Hepatocyte (in vitro differentiated cells): ENCODE results near the gene NCL. TPM values are rescaled to one million over a fixed set of nuclear protein-coding genes. Genes with fewer than 3 reads are reported as not detected.

Experiments
- DNase-seq: peaks from one replicate; pipeline ENCODE4 v3.0.0-alpha.2; 2016; ENCODE audit warnings: low spot score
- H2AFZ ChIP-seq: fragments of 200-600 bp; sonication (generic); 2 replicates; pipeline ENCODE4 v1.6.0; 2016; ENCODE audit warnings: antibody characterized with exemption, mild to moderate bottlenecking
- H3K27ac ChIP-seq: fragments of 200-600 bp; sonication (generic); 2 replicates; pipeline ENCODE4 v1.5.1; 2016; ENCODE audit warnings: mild to moderate bottlenecking
- H3K27me3 ChIP-seq: fragments of 200-600 bp; sonication (generic); 2 replicates; pipeline ENCODE4 v1.6.1; 2016
- H3K36me3 ChIP-seq: fragments of 200-600 bp; sonication (generic); replicated peaks from 2 replicates; pipeline ENCODE4 v1.5.1; 2016; ENCODE audit warnings: low read depth; ENCODE audit not compliant: insufficient read depth
- H3K4me1 ChIP-seq: fragments of 200-600 bp; sonication (generic); 2 replicates; pipeline ENCODE4 v1.5.1; 2016; ENCODE audit warnings: mild to moderate bottlenecking, moderate library complexity; ENCODE audit not compliant: insufficient read depth
- H3K4me2 ChIP-seq: fragments of 200-600 bp; sonication (generic); 2 replicates; pipeline ENCODE4 v1.6.0; 2016
- H3K4me3 ChIP-seq: fragments of 200-600 bp; sonication (generic); 2 replicates; pipeline ENCODE4 v1.5.1; 2016; ENCODE audit warnings: mild to moderate bottlenecking
- H3K79me2 ChIP-seq: fragments of 200-600 bp; sonication (generic); 2 replicates; pipeline ENCODE4 v1.6.0; 2017; ENCODE audit warnings: mild to moderate bottlenecking
- H3K9me2 ChIP-seq: fragments of 200-600 bp; sonication (generic); replicated peaks from 2 replicates; pipeline ENCODE4 v1.6.0; 2017; ENCODE audit warnings: mild to moderate bottlenecking; ENCODE audit not compliant: insufficient read depth
- H3K9me3 ChIP-seq: fragments of 200-600 bp; sonication (generic); 2 replicates; pipeline ENCODE4 v1.5.1; 2016; ENCODE audit warnings: low read depth, mild to moderate bottlenecking
- H4K20me1 ChIP-seq: fragments of 200-600 bp; sonication (generic); 2 replicates; pipeline ENCODE4 v1.6.0; 2016; ENCODE audit warnings: mild to moderate bottlenecking; ENCODE audit not compliant: insufficient read depth, poor library complexity, severe bottlenecking
- EZH2 ChIP-seq: fragments of 200-600 bp; sonication (generic); IDR thresholded peaks from 2 replicates; pipeline ENCODE4 v1.6.1; 2016; ENCODE audit warnings: antibody characterized with exemption, mild to moderate bottlenecking, borderline replicate concordance
- EZH2phosphoT487 ChIP-seq: fragments of 200-600 bp; sonication (generic); IDR thresholded peaks from one replicate; pipeline ENCODE4 v1.6.1; 2018; ENCODE audit warnings: antibody characterized with exemption, mild to moderate bottlenecking, low read depth, moderate library complexity; ENCODE audit not compliant: unreplicated experiment, severe bottlenecking
- WGBS: methylation state at CpG from one replicate; pipeline ENCODE4 v1.1.6; 2016; ENCODE audit warnings: low lambda C conversion rate; ENCODE audit errors: missing lambda C conversion rate; 5-methylcytosine and 5-hydroxymethylcytosine counted together
- polyA plus RNA-seq: library from polyadenylated mRNA; unstranded; fragments of >200 nt; fragmentation: Nextera tagmentation; extraction: Ambion mirVana; gene quantifications from 2 replicates; pipeline ENCODE4 v1.2.1, GENCODE V29; 2016
- total RNA-seq: library from RNA; depleted of rRNA; stranded (reverse); fragments of >200 nt; gene quantifications from 2 replicates; pipeline ENCODE4 v1.2.3, GENCODE V29; 2014
- TF ChIP-seq, protein P1 (sequence below): fragments of 200-600 bp; sonication (generic); IDR thresholded peaks from 2 replicates; pipeline ENCODE4 v1.5.1; 2016; ENCODE audit warnings: antibody characterized with exemption, mild to moderate bottlenecking; ENCODE audit not compliant: poor library complexity

Gene NCL
- total and polyA plus RNA-seq, 2 experiments from 2014 or later = 137 to 349 TPM

DNA sequence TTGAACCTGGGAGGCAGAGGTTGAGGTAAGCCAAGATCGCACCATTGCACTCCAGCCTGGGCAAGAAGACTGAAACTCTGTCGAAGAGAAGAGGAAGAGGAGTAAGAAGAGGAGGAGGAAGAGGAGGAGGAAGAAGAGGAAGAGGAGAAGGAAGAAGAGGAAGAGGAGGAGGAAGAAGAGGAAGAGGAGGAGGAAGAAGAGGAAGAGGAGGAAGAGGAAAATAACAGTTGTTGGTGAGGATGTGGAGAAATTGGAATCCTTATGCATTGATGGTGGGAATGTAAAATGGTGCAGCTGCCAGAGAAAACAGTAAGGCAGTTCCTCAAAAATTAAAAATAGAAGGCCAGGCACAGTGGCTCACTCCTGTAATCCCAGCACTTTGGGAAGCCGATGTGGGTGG lies 8.5 kb upstream of the NCL start:
- Histone ChIP-seq H3K79me2 (no peaks in the 10 kb centered on the region), H3K9me2 (no peaks in the 10 kb centered on the region), H3K27me3 (no peaks in the 10 kb centered on the region), H3K27ac (no peak overlapping the region), H2AFZ (no peak overlapping the region), H4K20me1 (no peaks in the 10 kb centered on the region), H3K4me1 (no peaks in the 10 kb centered on the region), H3K36me3 (no peaks in the 10 kb centered on the region), H3K4me2 (no peak overlapping the region), H3K9me3 (no peaks in the 10 kb centered on the region), H3K4me3 (no peak overlapping the region)
- DNase-seq = no peak
- WGBS = 96% methylated on average over 3 of the region's 3 CpGs
- TF ChIP-seq, protein P1, sequence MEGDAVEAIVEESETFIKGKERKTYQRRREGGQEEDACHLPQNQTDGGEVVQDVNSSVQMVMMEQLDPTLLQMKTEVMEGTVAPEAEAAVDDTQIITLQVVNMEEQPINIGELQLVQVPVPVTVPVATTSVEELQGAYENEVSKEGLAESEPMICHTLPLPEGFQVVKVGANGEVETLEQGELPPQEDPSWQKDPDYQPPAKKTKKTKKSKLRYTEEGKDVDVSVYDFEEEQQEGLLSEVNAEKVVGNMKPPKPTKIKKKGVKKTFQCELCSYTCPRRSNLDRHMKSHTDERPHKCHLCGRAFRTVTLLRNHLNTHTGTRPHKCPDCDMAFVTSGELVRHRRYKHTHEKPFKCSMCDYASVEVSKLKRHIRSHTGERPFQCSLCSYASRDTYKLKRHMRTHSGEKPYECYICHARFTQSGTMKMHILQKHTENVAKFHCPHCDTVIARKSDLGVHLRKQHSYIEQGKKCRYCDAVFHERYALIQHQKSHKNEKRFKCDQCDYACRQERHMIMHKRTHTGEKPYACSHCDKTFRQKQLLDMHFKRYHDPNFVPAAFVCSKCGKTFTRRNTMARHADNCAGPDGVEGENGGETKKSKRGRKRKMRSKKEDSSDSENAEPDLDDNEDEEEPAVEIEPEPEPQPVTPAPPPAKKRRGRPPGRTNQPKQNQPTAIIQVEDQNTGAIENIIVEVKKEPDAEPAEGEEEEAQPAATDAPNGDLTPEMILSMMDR = no peak
- TF ChIP-seq EZH2phosphoT487 (no peak), EZH2 (no peak)

DNA sequence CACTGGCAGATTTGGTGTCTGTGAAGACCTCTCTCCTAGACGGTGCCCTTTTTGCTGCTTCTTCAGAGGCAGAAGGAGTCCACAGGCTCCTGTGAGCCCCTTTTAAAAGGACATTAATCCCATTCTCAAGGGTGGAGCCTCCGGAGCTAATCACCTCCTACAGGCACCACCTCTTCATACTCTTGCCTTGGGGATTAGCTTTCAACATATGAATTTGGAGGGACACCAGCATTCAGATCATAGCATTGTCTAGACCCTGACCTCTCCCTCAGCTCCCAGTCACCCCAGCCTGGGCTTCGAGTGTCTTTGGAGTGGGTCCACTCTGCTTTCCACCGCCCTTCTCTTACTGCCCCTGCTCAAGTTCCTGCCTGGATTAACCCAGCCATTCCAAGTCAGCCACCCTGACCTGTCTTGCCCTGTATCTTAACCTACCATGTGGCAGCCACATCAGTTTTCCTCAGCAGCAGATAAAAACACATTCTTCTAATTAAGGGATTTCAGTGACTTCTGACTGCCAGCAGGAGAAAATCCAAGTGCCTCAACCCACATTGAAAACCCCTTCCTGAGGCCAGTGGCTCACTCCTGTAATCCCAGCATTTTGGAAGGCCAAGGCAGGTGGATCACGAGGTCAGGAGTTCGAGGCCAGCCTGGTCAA lies 6.1 kb upstream of the NCL start:
- H3K27ac ChIP-seq = no peak overlapping the region
- H4K20me1 ChIP-seq = no peaks in the 10 kb centered on the region
- peaks cover 4% of the 10 kb centered on the region for H3K4me1 ChIP-seq
- H2AFZ ChIP-seq = no peak overlapping the region
- TF ChIP-seq EZH2 = no peak
- no peak for TF ChIP-seq EZH2phosphoT487
- TF ChIP-seq, protein P1 = no peak
- H3K36me3 ChIP-seq = no peaks in the 10 kb centered on the region
- no peaks in the 10 kb centered on the region for H3K27me3 ChIP-seq
- WGBS = 57% methylated on average over 6 of the region's 6 CpGs
- no peaks in the 10 kb centered on the region for H3K9me3 ChIP-seq
- no peaks in the 10 kb centered on the region for H3K9me2 ChIP-seq
- peaks cover 8% of the 10 kb centered on the region for H3K79me2 ChIP-seq
- no peak for DNase-seq
- H3K4me3 ChIP-seq = no peak overlapping the region
- no peak overlapping the region for H3K4me2 ChIP-seq

DNA sequence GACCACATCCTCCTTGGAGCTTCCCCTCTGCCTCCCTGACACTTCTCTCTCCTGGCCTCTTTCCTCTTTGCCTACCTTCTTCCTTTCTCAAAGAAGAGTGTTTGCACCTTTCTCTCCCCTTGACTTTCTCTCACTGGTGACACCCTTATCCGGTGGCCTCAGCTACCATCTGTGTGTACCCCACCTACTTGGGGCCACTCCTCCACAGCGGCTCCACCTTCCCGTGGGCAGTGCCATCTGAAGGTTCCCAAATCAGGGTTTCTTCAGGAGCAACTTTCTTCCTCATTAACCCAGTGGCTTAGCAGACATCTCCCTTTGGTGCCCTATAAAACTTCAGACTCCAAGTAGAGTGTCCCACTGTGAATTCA lies 5.3 kb upstream of the NCL start:
- 82% methylated on average over 3 of the region's 3 CpGs for WGBS
- TF ChIP-seq EZH2 = no peak
- no peak for TF ChIP-seq EZH2phosphoT487
- TF ChIP-seq, protein P1 = no peak
- Histone ChIP-seq H3K4me3 (no peak overlapping the region), H3K27me3 (no peaks in the 10 kb centered on the region), H3K4me2 (no peak overlapping the region), H3K9me3 (no peaks in the 10 kb centered on the region), H2AFZ (no peak overlapping the region), H3K79me2 (peaks cover 9% of the 10 kb centered on the region), H3K27ac (no peak overlapping the region), H3K9me2 (no peaks in the 10 kb centered on the region), H4K20me1 (no peaks in the 10 kb centered on the region), H3K36me3 (no peaks in the 10 kb centered on the region), H3K4me1 (peaks cover 7% of the 10 kb centered on the region)
- DNase-seq = no peak
